B cell (primary cell): ENCODE measurements around the gene SOX15. TPM values are rescaled to one million over a fixed set of nuclear protein-coding genes. Genes with fewer than 3 reads are reported as not detected.

Experiments used
- ATAC-seq: fragments of 200-7000 bp; cut with Tn5 transposase; one replicate; pipeline ENCODE4 v1.10.0; 2021; ENCODE audit warnings: low read depth, mild to moderate bottlenecking, moderate number of reproducible peaks, moderate library complexity
- CTCF ChIA-PET: fragments of 350-600 bp; sonication (Branson Sonifier 250); formaldehyde crosslinking; loops from one replicate; lab custom pipeline; 2021; ENCODE audit warnings: antibody characterized with exemption, inconsistent platforms; lab: Charles Lee
- POLR2A ChIA-PET: fragments of 350-600 bp; sonication (Branson Sonifier 250); formaldehyde crosslinking; loops from one replicate; lab custom pipeline; 2021; ENCODE audit warnings: antibody characterized with exemption; lab: Charles Lee
- DNase-seq: peaks from one replicate; pipeline ENCODE4 v3.0.0; 2013
- H2AFZ ChIP-seq: 2 replicates; pipeline ENCODE4 v1.6.1; 2012; ENCODE audit warnings: mild to moderate bottlenecking, low read depth, low read length; ENCODE audit not compliant: insufficient read depth, poor library complexity, severe bottlenecking
- H3K27ac ChIP-seq, 2 donors: 1 replicate in 1 of 2; 2 replicates in 1 of 2; pipeline ENCODE4 v1.5.1; 2012 to 2013; ENCODE audit warnings: low read length in 2 of 2, mild to moderate bottlenecking in 2 of 2, moderate library complexity in 1 of 2
- H3K27me3 ChIP-seq, 4 experiments: fragments of 200-600 bp in 1 of 4; sonication (generic) in 1 of 4; replicated peaks in 1 of 4; 1 replicate in 2 of 4; 2 replicates in 2 of 4; pipeline versions ENCODE4 v1.6.1 to v1.7.0; 2013 to 2016; ENCODE audit warnings: low read length in 3 of 4, mild to moderate bottlenecking in 2 of 4, mixed read lengths in 1 of 4, moderate library complexity in 1 of 4; ENCODE audit not compliant: insufficient read depth in 4 of 4, control insufficient read depth in 3 of 4; ENCODE audit errors: control extremely low read depth in 1 of 4
- H3K36me3 ChIP-seq, 2 experiments: replicated peaks in 1 of 2; 1 replicate in 1 of 2; 2 replicates in 1 of 2; pipeline versions ENCODE4 v1.6.1 to v1.7.1; 2013; ENCODE audit warnings: low read length in 1 of 2; ENCODE audit not compliant: insufficient read depth in 2 of 2, control insufficient read depth in 1 of 2; ENCODE audit errors: control extremely low read depth in 1 of 2, extremely low read depth in 1 of 2
- H3K4me1 ChIP-seq, 2 donors: fragments of 200-600 bp in 1 of 2; sonication (generic) in 1 of 2; 1 replicate in 1 of 2; 2 replicates in 1 of 2; pipeline versions ENCODE4 v1.5.1 to v1.6.1; 2013 to 2017; ENCODE audit warnings: low read length in 2 of 2; ENCODE audit not compliant: control insufficient read depth in 2 of 2, insufficient read depth in 2 of 2
- H3K4me2 ChIP-seq: replicated peaks from 2 replicates; pipeline ENCODE3; 2012; ENCODE audit warnings: mild to moderate bottlenecking, low read depth, low read length; ENCODE audit not compliant: poor library complexity, severe bottlenecking
- H3K4me3 ChIP-seq, 5 experiments: fragments of 200-600 bp in 1 of 5; sonication (generic) in 1 of 5; 1 replicate in 3 of 5; 2 replicates in 2 of 5; pipeline versions ENCODE4 v1.5.1 to v1.7.0; 2011 to 2016; ENCODE audit warnings: low read length in 4 of 5, mild to moderate bottlenecking in 4 of 5, low read depth in 2 of 5, control low read depth in 1 of 5, moderate library complexity in 1 of 5; ENCODE audit not compliant: insufficient read depth in 1 of 5; ENCODE audit errors: control extremely low read depth in 1 of 5, extremely low read depth in 1 of 5
- H3K79me2 ChIP-seq: fragments of 200-600 bp; sonication (generic); one replicate; pipeline ENCODE4 v1.6.0; 2016; ENCODE audit warnings: low read length; ENCODE audit not compliant: control insufficient read depth, insufficient read depth
- H3K9ac ChIP-seq: fragments of 200-600 bp; sonication (generic); 2 replicates; pipeline ENCODE4 v1.6.1; 2017; ENCODE audit warnings: mild to moderate bottlenecking, low read length, moderate library complexity
- H3K9me3 ChIP-seq, 3 donors: one replicate each; pipeline versions ENCODE4 v1.6.1 to v1.7.1; 2013; ENCODE audit warnings: low read length in 2 of 3; ENCODE audit not compliant: control insufficient read depth in 2 of 3, insufficient read depth in 1 of 3; ENCODE audit errors: control extremely low read depth in 1 of 3
- H4K20me1 ChIP-seq: 2 replicates; pipeline ENCODE4 v1.6.0; 2012; ENCODE audit warnings: mild to moderate bottlenecking, low read length; ENCODE audit not compliant: insufficient read depth, control insufficient read depth, poor library complexity, severe bottlenecking
- H3K27ac Mint-ChIP-seq: one replicate; pipeline ENCODE4 v1.8.0; 2021; ENCODE audit warnings: mixed read lengths
- H3K27me3 Mint-ChIP-seq: one replicate; pipeline ENCODE4 v1.8.0; 2021; ENCODE audit warnings: mixed read lengths
- H3K4me1 Mint-ChIP-seq: one replicate; pipeline ENCODE4 v1.8.0; 2021; ENCODE audit warnings: mixed read lengths
- H3K4me3 Mint-ChIP-seq: one replicate; pipeline ENCODE4 v1.8.0; 2021; ENCODE audit warnings: mixed read lengths
- H3K9me3 Mint-ChIP-seq: one replicate; pipeline ENCODE4 v1.8.0; 2022; ENCODE audit warnings: mixed read lengths; ENCODE audit not compliant: insufficient read depth
- CTCF ChIP-seq: fragments of 200-600 bp; IDR thresholded peaks from one replicate; pipeline ENCODE4 v1.8.0; 2022; ENCODE audit warnings: antibody characterized with exemption, mild to moderate bottlenecking
- EZH2 ChIP-seq: IDR thresholded peaks from 2 replicates; pipeline ENCODE4 v1.6.1; 2012; ENCODE audit warnings: borderline replicate concordance, low read depth, mild to moderate bottlenecking, moderate library complexity, low read length; ENCODE audit not compliant: insufficient read depth, poor library complexity, severe bottlenecking
- WGBS: methylation state at CpG from one replicate; pipeline ENCODE4 v1.1.5; 2013; ENCODE audit warnings: missing lambda C conversion rate; ENCODE audit not compliant: insufficient coverage; 5-methylcytosine and 5-hydroxymethylcytosine counted together
- intact Hi-C: fragments of 100-400 bp; cut with micrococcal nuclease; formaldehyde crosslinking; loops from one replicate; pipeline ENCODE4 v1.10.0; 2022
- polyA plus RNA-seq: library from polyadenylated mRNA; depleted of rRNA; stranded (reverse); fragments of >200 nt; gene quantifications from 2 replicates; pipeline ENCODE4 v1.2.3, GENCODE V29; 2012
- total RNA-seq, 2 donors: library from RNA; stranded (reverse); fragments of 120-200 nt in 1 of 2; gene quantifications; 1 replicate in 1 of 2; 2 replicates in 1 of 2; pipeline versions ENCODE4 v1.2.3 to v1.2.4, GENCODE V29; 2013 to 2022

The SOX15 gene
- total and polyA plus RNA-seq, 2 donors (not counting 1 experiment from before 2014, with no cell fraction given) = 0.18 to 0.96 TPM

GRCh38 chr17:7613769-7614424 lies 24.0 kb upstream of the SOX15 start:
- no peaks in the 10 kb centered on the region for H3K9me3 Mint-ChIP-seq
- Histone ChIP-seq H2AFZ (peak overlapping the region; percentile 75), H3K4me3 (peak overlapping the region; percentile 72 to 82 (median 74)), H3K4me1 (peaks cover 12 to 26% of the 10 kb centered on the region in 2 donors), H3K27me3 (no peaks in the 10 kb centered on the region), H3K9me3 (no peaks in the 10 kb centered on the region), H3K36me3 (peaks cover 1 to 14% of the 10 kb centered on the region in 2 experiments), H3K27ac (peak overlapping the region; percentile 55 to 85), H3K4me2 (peak overlapping the region; percentile 82), H3K79me2 (peaks cover 52% of the 10 kb centered on the region), H3K9ac (peak overlapping the region; percentile 84), H4K20me1 (peaks cover 33% of the 10 kb centered on the region)
- WGBS = 13% methylated on average over 20 of the region's 20 CpGs
- H3K4me1 Mint-ChIP-seq = peaks cover 26% of the 10 kb centered on the region
- ATAC-seq (no peak), DNase-seq (no peak)
- intact Hi-C loops = loop anchor here (1.0 to 10.0 kb wide), 2 partner anchors 30 to 231 kb away; no protein-coding TSS in a partner anchor
- peak overlapping the region; percentile 88 for H3K4me3 Mint-ChIP-seq
- TF ChIP-seq EZH2 (no peak), CTCF (no peak)
- ChIA-PET POLR2A (interaction anchor here (1.4 to 2.9 kb wide), 3 partner anchors 14 to 73 kb away, joined by 6 to 35 read pairs (median 18); partner anchors contain the start of genes CD68, SAT2, TP53 and WRAP53), CTCF (interaction anchor here (0.8 to 2.5 kb wide), 9 partner anchors 8 to 73 kb away, joined by 3 to 14 read pairs (median 5); partner anchors contain the start of genes SOX15, TP53 and WRAP53)
- H3K27me3 Mint-ChIP-seq = no peaks in the 10 kb centered on the region
- H3K27ac Mint-ChIP-seq = peak overlapping the region; percentile 42

GRCh38 chr17:7612294-7612640 lies 22.4 kb upstream of the SOX15 start:
- Histone ChIP-seq H3K4me1 (peaks cover 12 to 26% of the 10 kb centered on the region in 2 donors), H3K27ac (no peak overlapping the region), H3K4me2 (no peak overlapping the region), H3K36me3 (peaks cover 1 to 14% of the 10 kb centered on the region in 2 experiments), H4K20me1 (peaks cover 41% of the 10 kb centered on the region), H3K9me3 (no peaks in the 10 kb centered on the region), H2AFZ (no peak overlapping the region), H3K9ac (no peak overlapping the region), H3K27me3 (no peaks in the 10 kb centered on the region), H3K79me2 (peaks cover 61% of the 10 kb centered on the region), H3K4me3 (no peak overlapping the region)
- TF ChIP-seq EZH2 = no peak
- TF ChIP-seq CTCF = no peak
- Mint-ChIP-seq H3K4me1 (peaks cover 26% of the 10 kb centered on the region), H3K9me3 (no peaks in the 10 kb centered on the region), H3K27me3 (no peaks in the 10 kb centered on the region), H3K4me3 (peak overlapping the region; percentile 42), H3K27ac (no peak overlapping the region)
- ChIA-PET CTCF (interaction anchor here (0.7 to 1.1 kb wide), 3 partner anchors 75 to 373 kb away, joined by 3 to 6 read pairs (median 5); partner anchors contain the start of genes PHF23 and TP53), POLR2A (no interaction called here)
- WGBS = 100% methylated on average over 1 of the region's 1 CpG
- no peak for DNase-seq
- intact Hi-C loops = loop anchor here (10.0 kb wide), 1 partner anchor 233 kb away; no protein-coding TSS in a partner anchor
- ATAC-seq = no peak
